Adrenal gland (tissue), 12 donors: ENCODE measurements around the gene MICOS13. TPM values are rescaled to one million over a fixed set of nuclear protein-coding genes. Genes with fewer than 3 reads are reported as not detected.
"Not testable (repeated sequence)": the region's sequence is repeated elsewhere in the genome, so short reads cannot be mapped to it uniquely, and the experiment has no call there.

Experiments used
- DNase-seq, 7 donors: peaks; one replicate each; pipeline ENCODE4 v3.0.0-alpha.2; 2019 to 2020
- H3K27ac ChIP-seq, 5 donors: fragments of 200-600 bp; sonication (generic) in 4 of 5; 1 replicate in 3 of 5; 2 replicates in 2 of 5; pipeline versions ENCODE4 v1.5.1 to v1.8.0; 2016 to 2020; ENCODE audit warnings: mild to moderate bottlenecking in 1 of 5
- H3K27me3 ChIP-seq: fragments of 200-600 bp; 2 replicates; pipeline ENCODE4 v1.8.0; 2021
- H3K36me3 ChIP-seq, 2 donors: fragments of 200-600 bp; replicated peaks in 1 of 2; 1 replicate in 1 of 2; 2 replicates in 1 of 2; pipeline versions ENCODE4 v1.5.1 to v1.8.0; 2018 to 2022
- H3K4me1 ChIP-seq, 2 donors: fragments of 200-600 bp; replicated peaks in 1 of 2; 1 replicate in 1 of 2; 2 replicates in 1 of 2; pipeline versions ENCODE4 v1.5.1 to v1.8.0; 2018 to 2021
- H3K4me3 ChIP-seq, 4 donors: fragments of 200-600 bp; sonication (generic) in 3 of 4; one replicate each; pipeline ENCODE4 v1.5.1; 2016 to 2018
- H3K9me3 ChIP-seq, 3 donors: fragments of 200-600 bp; sonication (generic) in 1 of 3; replicated peaks in 1 of 3; 1 replicate in 2 of 3; 2 replicates in 1 of 3; pipeline versions ENCODE4 v1.5.1 to v1.8.0; 2016 to 2021
- POLR2A ChIP-seq, 2 donors: fragments of 450-650 bp; IDR thresholded peaks; one replicate each; pipeline ENCODE4 v1.6.1; 2017; ENCODE audit warnings: antibody characterized with exemption in 2 of 2, mild to moderate bottlenecking in 2 of 2, moderate library complexity in 1 of 2
- WGBS, 4 donors: extraction: QIAGEN DNeasy Blood & Tissue Kit in 2 of 4; methylation state at CpG; one replicate each; pipeline versions ENCODE4 v1.1.5 to v1.1.7; 2013 to 2017; 5-methylcytosine and 5-hydroxymethylcytosine counted together
- intact Hi-C, 2 donors: fragments of 100-400 bp; cut with DNase I; formaldehyde crosslinking; loops; one replicate each; pipeline versions ENCODE4 v1.14.1 to v1.15.0; 2022 to 2023
- polyA plus RNA-seq, 3 donors: library from polyadenylated mRNA; stranded (reverse); fragments of 200-250 nt in 2 of 3; fragments of 350-450 nt in 1 of 3; fragmentation: Illumina TruSeq in 1 of 3; extraction: RNeasy Lipid Tissue Mini Kit (QIAGEN cat#74804) in 1 of 3; gene quantifications; one replicate each; pipeline ENCODE4 v1.2.3, GENCODE V29; 2013 to 2014
- total RNA-seq, 9 donors: library from RNA; depleted of rRNA in 4 of 9; stranded (reverse); fragments of >200 nt in 4 of 9; fragments of 120-200 nt in 1 of 9; fragmentation: NEBNext Ultra II Directional in 1 of 9; extraction: Animal tissue kit (Norgen Biotek cat#: 25700) in 1 of 9; gene quantifications; one replicate each; pipeline versions ENCODE4 v1.1.0 to v1.2.4, GENCODE V29; 2013 to 2023
- TF ChIP-seq, protein P1 (sequence below), 6 experiments: fragments of 450-650 bp in 4 of 6; fragments of 200-600 bp in 2 of 6; sonication (generic) in 1 of 6; IDR thresholded peaks; 1 replicate in 5 of 6; 2 replicates in 1 of 6; pipeline versions ENCODE4 v1.5.1 to v1.8.0; 2016 to 2021; ENCODE audit warnings: antibody characterized with exemption in 6 of 6, mild to moderate bottlenecking in 2 of 6, moderate library complexity in 1 of 6
- donor health status: healthy with polysubstance abuse.
- donor health status: Bipolar disorder and iron deficiency.
- donor health status: DM: yes; HTN: yes; CAD: no.
- donor health status: DM: no; HTN: no; CAD: no.
- donor health status: DM: no; HTN: no; CAD: no.
- donor health status: DM: yes; HTN: yes; CAD: no.

MICOS13 gene
- total and polyA plus RNA-seq, 12 donors: 23.4 to 211 (median 66.2) TPM

GRCh38 chr19:5691822-5692722 is 11.8 kb upstream of the MICOS13 start:
- peaks cover 0 to 55% of the 10 kb centered on the region in 2 donors for H3K36me3 ChIP-seq

DNA sequence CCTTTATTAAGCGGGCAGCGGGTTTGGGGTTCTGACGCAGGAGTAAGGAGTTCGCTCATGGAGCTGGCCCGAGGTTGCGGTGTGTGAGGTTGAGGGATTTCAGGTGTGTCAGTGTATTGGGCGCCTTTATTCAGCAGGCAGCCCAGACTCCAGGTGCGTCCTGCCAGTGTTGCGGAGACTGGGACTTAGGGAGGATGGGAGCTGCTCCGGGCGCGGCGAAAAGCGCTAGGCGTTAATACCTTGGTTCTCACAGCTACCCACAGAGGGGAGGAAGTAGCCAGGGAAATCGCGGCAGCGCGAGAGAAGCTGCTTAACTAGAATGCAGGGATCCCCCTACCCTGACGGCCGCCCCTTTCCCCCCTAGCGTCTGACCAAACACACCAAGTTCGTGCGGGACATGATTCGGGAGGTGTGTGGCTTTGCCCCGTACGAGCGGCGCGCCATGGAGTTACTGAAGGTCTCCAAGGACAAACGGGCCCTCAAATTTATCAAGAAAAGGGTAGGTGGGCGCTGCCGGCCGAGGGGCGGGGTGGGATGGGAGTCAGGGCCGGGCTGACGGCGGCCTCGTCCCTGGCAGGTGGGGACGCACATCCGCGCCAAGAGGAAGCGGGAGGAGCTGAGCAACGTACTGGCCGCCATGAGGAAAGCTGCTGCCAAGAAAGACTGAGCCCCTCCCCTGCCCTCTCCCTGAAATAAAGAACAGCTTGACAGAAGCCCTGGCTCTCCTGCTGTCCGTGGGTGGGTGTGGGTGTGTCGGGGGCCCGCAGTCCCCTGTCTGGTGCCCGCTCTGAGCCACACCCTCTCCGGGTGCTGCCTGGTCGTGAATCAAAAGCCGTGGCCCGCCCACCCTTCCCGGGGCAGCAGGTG is 10.9 kb upstream of the MICOS13 start:
- intact Hi-C loops: no loop called here
- H3K4me3 ChIP-seq: peak overlapping the region; percentile 67 to 97 (median 82)
- 2 to 4% (median 3%) methylated on average over 17 to 54 of the region's 54 CpGs for WGBS, 4 donors
- DNase-seq: peak; percentile 68 to 89 (median 79)
- H3K36me3 ChIP-seq: peaks cover 0 to 47% of the 10 kb centered on the region in 2 donors
- H3K27me3 ChIP-seq: no peaks in the 10 kb centered on the region
- H3K27ac ChIP-seq: peak overlapping the region; percentile 90 to 95 (median 93)
- H3K9me3 ChIP-seq: no peaks in the 10 kb centered on the region
- TF ChIP-seq POLR2A (IDR thresholded peaks at IDR 0.05): peak in 1 of 2 donors; percentile 32
- TF ChIP-seq, protein P1, sequence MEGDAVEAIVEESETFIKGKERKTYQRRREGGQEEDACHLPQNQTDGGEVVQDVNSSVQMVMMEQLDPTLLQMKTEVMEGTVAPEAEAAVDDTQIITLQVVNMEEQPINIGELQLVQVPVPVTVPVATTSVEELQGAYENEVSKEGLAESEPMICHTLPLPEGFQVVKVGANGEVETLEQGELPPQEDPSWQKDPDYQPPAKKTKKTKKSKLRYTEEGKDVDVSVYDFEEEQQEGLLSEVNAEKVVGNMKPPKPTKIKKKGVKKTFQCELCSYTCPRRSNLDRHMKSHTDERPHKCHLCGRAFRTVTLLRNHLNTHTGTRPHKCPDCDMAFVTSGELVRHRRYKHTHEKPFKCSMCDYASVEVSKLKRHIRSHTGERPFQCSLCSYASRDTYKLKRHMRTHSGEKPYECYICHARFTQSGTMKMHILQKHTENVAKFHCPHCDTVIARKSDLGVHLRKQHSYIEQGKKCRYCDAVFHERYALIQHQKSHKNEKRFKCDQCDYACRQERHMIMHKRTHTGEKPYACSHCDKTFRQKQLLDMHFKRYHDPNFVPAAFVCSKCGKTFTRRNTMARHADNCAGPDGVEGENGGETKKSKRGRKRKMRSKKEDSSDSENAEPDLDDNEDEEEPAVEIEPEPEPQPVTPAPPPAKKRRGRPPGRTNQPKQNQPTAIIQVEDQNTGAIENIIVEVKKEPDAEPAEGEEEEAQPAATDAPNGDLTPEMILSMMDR (IDR thresholded peaks at IDR 0.05): no peak
- peaks cover 12 to 30% of the 10 kb centered on the region in 2 donors for H3K4me1 ChIP-seq

More at GRCh38 chr19:5691822-5692722, 11.8 kb upstream of the MICOS13 start:
- Histone ChIP-seq H3K4me1 (peaks cover 12 to 26% of the 10 kb centered on the region in 2 donors), H3K27me3 (no peaks in the 10 kb centered on the region), H3K4me3 (peak overlapping the region in 1 of 4 donors; percentile 67), H3K27ac (peak overlapping the region; percentile 6 to 95 (median 93)), H3K9me3 (no peaks in the 10 kb centered on the region)
- 34 to 65% (median 40%) methylated on average over 10 to 42 of the region's 42 CpGs for WGBS, 4 donors
- DNase-seq: peak in 6 of 7 donors; percentile 55 to 67 (median 62)
- intact Hi-C loops: no loop called here
- TF ChIP-seq, protein P1 (IDR thresholded peaks at IDR 0.05): no peak
- no peak for TF ChIP-seq POLR2A (IDR thresholded peaks at IDR 0.05)

DNA sequence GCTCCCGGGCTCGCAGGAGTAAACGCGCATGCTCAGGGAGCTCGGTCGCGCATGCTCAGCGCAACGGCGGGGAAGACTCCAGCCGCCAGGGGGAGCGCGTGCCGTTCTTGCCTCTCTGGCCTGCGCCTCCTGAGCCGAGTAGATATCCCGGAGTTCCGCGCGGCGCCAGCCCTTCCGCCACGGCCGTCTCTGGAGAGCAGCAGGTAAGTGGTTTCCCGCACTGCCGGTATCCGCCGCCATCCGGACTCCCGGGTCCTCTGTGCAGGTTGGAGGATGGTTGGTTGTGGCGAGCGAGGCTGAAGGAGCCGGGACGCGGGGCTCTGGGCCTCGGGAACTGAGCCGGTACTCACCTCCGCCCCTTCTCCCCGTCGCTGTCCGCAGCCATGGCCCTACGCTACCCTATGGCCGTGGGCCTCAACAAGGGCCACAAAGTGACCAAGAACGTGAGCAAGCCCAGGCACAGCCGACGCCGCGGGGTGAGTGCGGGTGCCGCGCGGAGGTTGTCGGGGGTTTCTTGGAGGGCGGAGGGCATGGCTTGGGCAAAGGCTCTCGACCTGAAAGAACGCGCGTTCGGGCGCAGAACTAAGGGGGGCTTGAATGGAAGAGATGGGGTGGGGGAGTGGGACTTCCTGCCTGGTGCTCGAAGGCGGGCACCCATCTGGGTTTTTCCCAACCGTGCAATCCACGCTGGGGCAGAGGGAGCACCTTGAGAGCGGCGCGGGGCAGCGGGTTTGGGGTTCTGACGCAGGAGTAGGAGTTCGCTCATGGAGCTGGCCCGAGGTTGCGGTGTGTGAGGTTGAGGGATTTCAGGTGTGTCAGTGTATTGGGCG is 10.0 kb upstream of the MICOS13 start, which contains the start of gene RPL36:
Gene RPL36, plus strand, starts transcription at position 171 of the 830 bp plus-strand sequence. Its CDS starts 213 bp downstream, at position 384.
- no peaks in the 10 kb centered on the region for H3K27me3 ChIP-seq
- intact Hi-C loops: no loop called here
- no peaks in the 10 kb centered on the region for H3K9me3 ChIP-seq
- H3K27ac ChIP-seq: peak within 1 kb of the TSS; percentile 90 to 95 (median 93)
- H3K36me3 ChIP-seq: peaks cover 0 to 38% of the 10 kb centered on the region in 2 donors
- WGBS, 4 donors: 0 to 1% (median 1%) methylated on average over 33 to 73 of the region's 73 CpGs
- TF ChIP-seq POLR2A (IDR thresholded peaks at IDR 0.05): peak; percentile 87 to 92
- TF ChIP-seq, protein P1 (IDR thresholded peaks at IDR 0.05): peak; percentile 91 to 99 (median 98)
- H3K4me1 ChIP-seq: peaks cover 12 to 31% of the 10 kb centered on the region in 2 donors
- peak within 1 kb of the TSS; percentile 67 to 97 (median 82) for H3K4me3 ChIP-seq
- DNase-seq: peak; percentile 96 to 99 (median 99)

GRCh38 chr19:5688262-5688881 is 8.1 kb upstream of the MICOS13 start:
- H3K9me3 ChIP-seq, intact Hi-C loops, H3K27me3 ChIP-seq, H3K4me3 ChIP-seq, H3K27ac ChIP-seq: not testable (repeated sequence)
- WGBS, 4 donors: 92% methylated on average over 13 of the region's 13 CpGs
- Histone ChIP-seq H3K4me1 (peaks cover 12 to 31% of the 10 kb centered on the region in 2 donors), H3K36me3 (peaks cover 0 to 19% of the 10 kb centered on the region in 2 donors)
- DNase-seq: peak in 2 of 7 donors; percentile 33 to 40
